Astrocyte (in vitro differentiated cells and primary cell): ENCODE measurements around the gene GABBR2. TPM values are rescaled to one million over a fixed set of nuclear protein-coding genes. Genes with fewer than 3 reads are reported as not detected.

Experiments used
- DNase-seq: peaks from one replicate; pipeline ENCODE4 v3.0.0-alpha.2; 2010; ENCODE audit warnings: low read depth
- FAIRE-seq: peaks from 2 replicates; lab custom pipeline; 2011; peaks lifted over from hg19 to GRCh38; lab: Jason Lieb, UNC
- H2AFZ ChIP-seq: 2 replicates; pipeline ENCODE4 v1.6.0; 2012; ENCODE audit warnings: low read depth, low read length, inconsistent platforms
- H3K27ac ChIP-seq: 2 replicates; pipeline ENCODE4 v1.5.1; 2011; ENCODE audit warnings: low read depth, low read length, inconsistent platforms
- H3K27me3 ChIP-seq: 2 replicates; pipeline ENCODE4 v1.6.0; 2011; ENCODE audit warnings: low read length, inconsistent platforms; ENCODE audit not compliant: insufficient read depth
- H3K36me3 ChIP-seq: 2 replicates; pipeline ENCODE4 v1.5.1; 2011; ENCODE audit warnings: low read length, inconsistent platforms; ENCODE audit not compliant: insufficient read depth
- H3K4me1 ChIP-seq: 2 replicates; pipeline ENCODE4 v1.5.1; 2011; ENCODE audit warnings: low read length, inconsistent platforms; ENCODE audit not compliant: insufficient read depth
- H3K4me2 ChIP-seq: 2 replicates; pipeline ENCODE4 v1.6.0; 2012; ENCODE audit warnings: low read length, inconsistent platforms
- H3K4me3 ChIP-seq: 2 replicates; pipeline ENCODE4 v1.5.1; 2011; ENCODE audit warnings: low read depth, mild to moderate bottlenecking, low read length, inconsistent platforms; ENCODE audit not compliant: insufficient read depth
- H3K79me2 ChIP-seq: 2 replicates; pipeline ENCODE4 v1.6.0; 2012; ENCODE audit warnings: mild to moderate bottlenecking, low read length, inconsistent platforms; ENCODE audit not compliant: insufficient read depth
- H3K9ac ChIP-seq: 2 replicates; pipeline ENCODE4 v1.6.0; 2012; ENCODE audit warnings: mild to moderate bottlenecking, low read length, inconsistent platforms
- H3K9me3 ChIP-seq: 2 replicates; pipeline ENCODE4 v1.5.1; 2012; ENCODE audit warnings: low read depth, mild to moderate bottlenecking, low read length, inconsistent platforms; ENCODE audit not compliant: insufficient read depth
- H4K20me1 ChIP-seq: 2 replicates; pipeline ENCODE4 v1.6.0; 2012; ENCODE audit warnings: low read length, inconsistent platforms; ENCODE audit not compliant: insufficient read depth
- H3K27ac Mint-ChIP-seq: one replicate; pipeline ENCODE4 v1.8.0; 2021; ENCODE audit warnings: mild to moderate bottlenecking, mixed read lengths; ENCODE audit not compliant: unreplicated experiment
- H3K27me3 Mint-ChIP-seq: one replicate; pipeline ENCODE4 v1.8.0; 2021; ENCODE audit warnings: low read depth, mixed read lengths; ENCODE audit not compliant: unreplicated experiment
- H3K36me3 Mint-ChIP-seq: one replicate; pipeline ENCODE4 v1.8.0; 2021; ENCODE audit warnings: low read depth, mixed read lengths; ENCODE audit not compliant: unreplicated experiment
- H3K4me1 Mint-ChIP-seq: one replicate; pipeline ENCODE4 v1.8.0; 2021; ENCODE audit warnings: low read depth, mixed read lengths; ENCODE audit not compliant: unreplicated experiment
- H3K4me3 Mint-ChIP-seq: one replicate; pipeline ENCODE4 v1.8.0; 2021; ENCODE audit warnings: mild to moderate bottlenecking, moderate library complexity, mixed read lengths; ENCODE audit not compliant: unreplicated experiment
- H3K9me3 Mint-ChIP-seq: one replicate; pipeline ENCODE4 v1.8.0; 2021; ENCODE audit warnings: mild to moderate bottlenecking, mixed read lengths; ENCODE audit not compliant: unreplicated experiment
- EZH2 ChIP-seq: IDR thresholded peaks from 2 replicates; pipeline ENCODE4 v1.6.1; 2012; ENCODE audit warnings: mild to moderate bottlenecking, low read length, inconsistent platforms; ENCODE audit not compliant: insufficient read depth
- total RNA-seq: library from RNA; stranded (reverse); gene quantifications from 2 replicates; pipeline ENCODE4 v1.2.1, GENCODE V29; 2021
- TF ChIP-seq, protein P1 (sequence below): IDR thresholded peaks from 2 replicates; pipeline ENCODE4 v1.5.1; 2011; ENCODE audit warnings: low read depth, mild to moderate bottlenecking, inconsistent platforms, low read length, moderate library complexity; ENCODE audit not compliant: insufficient read depth

Gene GABBR2
- total RNA-seq, 1 donor from 2014 or later, result 2.0 TPM

DNA sequence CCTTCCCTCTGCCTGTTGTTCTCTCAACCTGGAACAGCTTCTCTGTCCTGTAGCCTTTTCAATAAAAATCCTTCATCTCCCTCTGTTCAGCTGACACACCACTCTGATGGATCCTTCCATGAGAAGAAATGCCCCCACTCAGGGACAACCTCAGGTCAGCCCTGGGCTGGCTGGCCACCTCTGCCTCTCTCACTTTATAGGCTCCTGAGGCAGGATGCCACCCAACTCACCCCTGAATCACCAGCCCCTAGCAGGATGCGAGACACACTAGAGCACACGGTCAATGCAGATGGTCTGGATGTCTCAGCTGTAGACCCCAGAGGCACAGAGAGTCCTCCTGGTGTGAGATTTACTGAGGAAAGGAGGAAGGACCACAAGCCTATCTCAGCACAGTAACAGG lies 93.8 kb downstream of the GABBR2 start:
- H3K36me3 ChIP-seq, result no peaks in the 10 kb centered on the region
- Mint-ChIP-seq H3K4me3 (no peak overlapping the region), H3K27ac (no peak overlapping the region), H3K36me3 (no peaks in the 10 kb centered on the region), H3K27me3 (peaks cover 43% of the 10 kb centered on the region), H3K4me1 (peaks cover 5% of the 10 kb centered on the region), H3K9me3 (peaks cover 4% of the 10 kb centered on the region)
- no peaks in the 10 kb centered on the region for H3K79me2 ChIP-seq
- H3K4me3 ChIP-seq, result no peak overlapping the region
- H3K9ac ChIP-seq, result no peak overlapping the region
- no peak overlapping the region for H3K4me2 ChIP-seq
- no peaks in the 10 kb centered on the region for H3K9me3 ChIP-seq
- no peaks in the 10 kb centered on the region for H4K20me1 ChIP-seq
- no peaks in the 10 kb centered on the region for H3K4me1 ChIP-seq
- no peak overlapping the region for H2AFZ ChIP-seq
- H3K27me3 ChIP-seq, result peaks cover 12% of the 10 kb centered on the region
- TF ChIP-seq EZH2, result no peak
- TF ChIP-seq, protein P1, sequence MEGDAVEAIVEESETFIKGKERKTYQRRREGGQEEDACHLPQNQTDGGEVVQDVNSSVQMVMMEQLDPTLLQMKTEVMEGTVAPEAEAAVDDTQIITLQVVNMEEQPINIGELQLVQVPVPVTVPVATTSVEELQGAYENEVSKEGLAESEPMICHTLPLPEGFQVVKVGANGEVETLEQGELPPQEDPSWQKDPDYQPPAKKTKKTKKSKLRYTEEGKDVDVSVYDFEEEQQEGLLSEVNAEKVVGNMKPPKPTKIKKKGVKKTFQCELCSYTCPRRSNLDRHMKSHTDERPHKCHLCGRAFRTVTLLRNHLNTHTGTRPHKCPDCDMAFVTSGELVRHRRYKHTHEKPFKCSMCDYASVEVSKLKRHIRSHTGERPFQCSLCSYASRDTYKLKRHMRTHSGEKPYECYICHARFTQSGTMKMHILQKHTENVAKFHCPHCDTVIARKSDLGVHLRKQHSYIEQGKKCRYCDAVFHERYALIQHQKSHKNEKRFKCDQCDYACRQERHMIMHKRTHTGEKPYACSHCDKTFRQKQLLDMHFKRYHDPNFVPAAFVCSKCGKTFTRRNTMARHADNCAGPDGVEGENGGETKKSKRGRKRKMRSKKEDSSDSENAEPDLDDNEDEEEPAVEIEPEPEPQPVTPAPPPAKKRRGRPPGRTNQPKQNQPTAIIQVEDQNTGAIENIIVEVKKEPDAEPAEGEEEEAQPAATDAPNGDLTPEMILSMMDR, result no peak
- FAIRE-seq (no peak), DNase-seq (no peak)
- no peak overlapping the region for H3K27ac ChIP-seq

DNA sequence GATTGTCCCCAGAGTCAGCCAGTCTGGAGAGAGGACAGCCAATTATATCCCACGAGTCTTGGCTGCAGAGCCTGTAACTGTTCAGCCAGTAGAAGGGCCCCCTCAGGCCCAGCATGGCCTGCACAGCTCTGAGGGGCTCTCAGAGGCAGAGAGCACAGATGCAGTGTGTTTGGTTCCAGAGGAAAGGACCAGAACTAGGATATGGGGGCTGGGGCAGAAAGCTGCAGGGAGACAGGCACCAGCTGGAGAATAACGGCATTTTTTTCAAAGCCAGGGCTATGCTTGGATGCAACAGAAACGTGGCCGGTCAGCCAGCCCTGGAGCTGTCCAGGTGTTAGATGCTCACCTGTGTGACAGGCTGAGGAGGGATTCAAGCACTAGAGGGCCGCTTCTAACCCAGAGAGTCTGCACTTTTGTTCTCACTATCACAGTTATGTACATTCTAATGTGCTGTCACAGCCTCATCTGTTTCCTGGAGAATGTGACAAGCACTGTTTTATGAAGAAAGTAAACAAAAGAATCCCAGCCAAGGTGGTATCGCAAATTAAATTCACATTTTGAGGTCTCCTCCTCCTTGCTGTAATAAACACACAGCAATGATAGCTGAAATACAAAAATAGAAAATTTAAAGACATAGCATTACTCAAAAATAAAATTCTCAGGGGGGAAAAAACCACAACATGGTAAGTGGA lies 96.5 kb downstream of the GABBR2 start:
- TF ChIP-seq, protein P1, result no peak
- no peak for TF ChIP-seq EZH2
- peaks cover 5% of the 10 kb centered on the region for H3K27me3 ChIP-seq
- no peak overlapping the region for H3K4me2 ChIP-seq
- H2AFZ ChIP-seq, result no peak overlapping the region
- H3K9me3 Mint-ChIP-seq, result peaks cover 3% of the 10 kb centered on the region
- H3K27me3 Mint-ChIP-seq, result peaks cover 23% of the 10 kb centered on the region
- H3K36me3 ChIP-seq, result no peaks in the 10 kb centered on the region
- no peaks in the 10 kb centered on the region for H3K79me2 ChIP-seq
- no peak for FAIRE-seq
- H3K27ac Mint-ChIP-seq, result no peak overlapping the region
- no peaks in the 10 kb centered on the region for H4K20me1 ChIP-seq
- no peak overlapping the region for H3K27ac ChIP-seq
- H3K36me3 Mint-ChIP-seq, result no peaks in the 10 kb centered on the region
- no peaks in the 10 kb centered on the region for H3K9me3 ChIP-seq
- H3K4me3 Mint-ChIP-seq, result no peak overlapping the region
- no peaks in the 10 kb centered on the region for H3K4me1 ChIP-seq
- H3K4me1 Mint-ChIP-seq, result peaks cover 12% of the 10 kb centered on the region
- H3K4me3 ChIP-seq, result no peak overlapping the region
- no peak for DNase-seq
- H3K9ac ChIP-seq, result no peak overlapping the region

DNA sequence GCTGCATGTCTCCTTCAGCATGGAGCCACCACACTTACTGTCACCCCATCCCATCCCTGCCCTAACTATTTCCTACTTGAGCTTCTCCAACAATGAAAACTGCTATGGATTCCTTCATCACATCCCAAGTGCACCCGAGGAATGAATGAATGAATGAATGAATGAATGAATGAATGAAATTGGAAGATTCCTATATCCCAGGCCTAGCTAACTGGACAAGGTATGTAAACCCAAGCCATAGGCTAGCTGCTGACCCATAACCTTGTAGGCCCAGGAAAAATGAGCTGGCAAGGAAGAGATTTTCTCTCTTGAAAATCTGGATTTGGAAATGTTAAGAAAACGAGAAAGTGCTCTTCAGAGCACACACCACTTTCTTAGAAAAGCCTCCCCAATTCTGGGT lies 97.4 kb downstream of the GABBR2 start:
- Histone ChIP-seq H3K4me1 (no peaks in the 10 kb centered on the region), H3K27me3 (peaks cover 5% of the 10 kb centered on the region), H3K4me3 (no peak overlapping the region), H4K20me1 (no peaks in the 10 kb centered on the region), H3K79me2 (no peaks in the 10 kb centered on the region), H3K27ac (no peak overlapping the region), H3K4me2 (no peak overlapping the region), H2AFZ (no peak overlapping the region), H3K9me3 (no peaks in the 10 kb centered on the region), H3K9ac (no peak overlapping the region), H3K36me3 (no peaks in the 10 kb centered on the region)
- H3K4me3 Mint-ChIP-seq, result no peak overlapping the region
- H3K9me3 Mint-ChIP-seq, result peaks cover 3% of the 10 kb centered on the region
- DNase-seq (no peak), FAIRE-seq (no peak)
- peak overlapping the region; percentile 70 for H3K27ac Mint-ChIP-seq
- H3K4me1 Mint-ChIP-seq, result peaks cover 12% of the 10 kb centered on the region
- TF ChIP-seq, protein P1, result no peak
- TF ChIP-seq EZH2, result no peak
- peaks cover 20% of the 10 kb centered on the region for H3K27me3 Mint-ChIP-seq
- no peaks in the 10 kb centered on the region for H3K36me3 Mint-ChIP-seq
